ENCODE data around the gene ADAMTSL1. TPM values are rescaled to one million over a fixed set of nuclear protein-coding genes. Genes with fewer than 3 reads are reported as not detected.

ADAMTSL1 gene
- total and polyA plus RNA-seq, 2 donors (not counting 3 experiments of a cell fraction or from before 2014, with no cell fraction given), result 15.0 to 18.4 TPM

GRCh38 chr9:18496256-18497000, 22.5 kb downstream of the ADAMTSL1 start:
- no peaks in the 10 kb centered on the region for H3K9me1 ChIP-seq (replicated peaks; ENCODE audit: control insufficient read depth, extremely low read depth, insufficient read depth, low read length)
- H3K4me3 ChIP-seq (replicated peaks in 1 of 3; ENCODE audit: insufficient read depth in 1 of 3, low read depth in 1 of 3, low read length in 3 of 3), result no peak overlapping the region
- no peaks in the 10 kb centered on the region for H3K9me3 ChIP-seq (replicated peaks; ENCODE audit: control insufficient read depth, insufficient read depth, low read length)
- H3K79me2 ChIP-seq (ENCODE audit: control insufficient read depth, insufficient read depth, low read length), result peaks cover 26% of the 10 kb centered on the region
- no peak overlapping the region for H3K4me2 ChIP-seq (ENCODE audit: insufficient read depth, low read length)
- no peak overlapping the region for H3K9ac ChIP-seq (replicated peaks; ENCODE audit: extremely low read depth, insufficient read depth, low read length)
- H3K4me1 ChIP-seq (ENCODE audit: control insufficient read depth, extremely low read depth, insufficient read depth, low read length), result peaks cover 24% of the 10 kb centered on the region
- intact Hi-C loops (cut with micrococcal nuclease) (loop anchor here (10.0 kb wide), 1 partner anchor 548 kb away; the partner anchor contains the start of gene RRAGA), dilution Hi-C loops (cut with MboI; ENCODE audit: extremely low pct_ligation_motif_present, low sequenced_read_pairs) (no loop called here)
- H3K36me3 ChIP-seq (ENCODE audit: control insufficient read depth in 2 of 2, extremely low read depth in 1 of 2, insufficient read depth in 2 of 2, low read length in 2 of 2), result no peaks in the 10 kb centered on the region
- FAIRE-seq (no peak), DNase-seq (ENCODE audit: low read depth, low spot score) (no peak)
- H4K20me1 ChIP-seq (replicated peaks; ENCODE audit: control insufficient read depth, extremely low read depth, insufficient read depth, low read length), result no peaks in the 10 kb centered on the region
- no peak overlapping the region for H2AFZ ChIP-seq (ENCODE audit: low read depth, low read length)
- TF ChIP-seq CTCF (IDR thresholded peaks at IDR 0.05; ENCODE audit: extremely low read depth in 1 of 2, insufficient read depth in 1 of 2, low read depth in 1 of 2, low read length in 2 of 2), result no peak
- TF ChIP-seq POLR2A (IDR thresholded peaks at IDR 0.05; ENCODE audit: low read depth, low read length), result no peak
- TF ChIP-seq, protein P1, sequence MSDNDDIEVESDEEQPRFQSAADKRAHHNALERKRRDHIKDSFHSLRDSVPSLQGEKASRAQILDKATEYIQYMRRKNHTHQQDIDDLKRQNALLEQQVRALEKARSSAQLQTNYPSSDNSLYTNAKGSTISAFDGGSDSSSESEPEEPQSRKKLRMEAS (IDR thresholded peaks at IDR 0.05; ENCODE audit: insufficient read depth, insufficient read length), result no peak
- TF ChIP-seq JUN (IDR thresholded peaks at IDR 0.05; ENCODE audit: borderline replicate concordance, insufficient read depth, insufficient read length, low read depth), result no peak
- no peak for TF ChIP-seq GATA2 (IDR thresholded peaks at IDR 0.05; ENCODE audit: insufficient read depth, insufficient read length, low read depth, low read length)
- no peak for TF ChIP-seq POLR2AphosphoS5 (IDR thresholded peaks at IDR 0.05; ENCODE audit: insufficient read depth, low read depth, low read length)
- ChIA-PET POLR2A (no interaction called here), CTCF (interaction anchor here (0.6 to 1.5 kb wide), 6 partner anchors 9 to 242 kb away, joined by 3 to 5 read pairs (median 4); no protein-coding TSS in a partner anchor)
- no TSS peak for BruUV-seq (replicated peaks)
- H3K27ac ChIP-seq (ENCODE audit: insufficient read depth, low read depth, low read length), result no peak overlapping the region
- no peaks in the 10 kb centered on the region for H3K27me3 ChIP-seq (ENCODE audit: control insufficient read depth in 2 of 2, insufficient read depth in 2 of 2, low read length in 2 of 2)
